Left lobe of liver (tissue), 2 donors: ENCODE data around the gene NSL1. TPM values are rescaled to one million over a fixed set of nuclear protein-coding genes. Genes with fewer than 3 reads are reported as not detected.
"Not testable (repeated sequence)": the region's sequence is repeated elsewhere in the genome, so short reads cannot be mapped to it uniquely, and the experiment has no call there.

ENCODE experiments used
- ATAC-seq: fragments of 200-7000 bp; cut with Tn5 transposase; one replicate; pipeline ENCODE4 v1.9.1; 2020; ENCODE audit warnings: mild to moderate bottlenecking, moderate library complexity
- DNase-seq: peaks from one replicate; pipeline ENCODE4 v3.0.0-alpha.2; 2020; ENCODE audit warnings: low spot score
- total RNA-seq: library from RNA; stranded (reverse); gene quantifications from one replicate; pipeline ENCODE4 v1.2.1, GENCODE V29; 2021
- donor health status: DM: no; HTN: no; CAD: no; lungs with moderate emphysema.
- donor health status: DM: no; HTN: yes; CAD: no.

The NSL1 gene
- total RNA-seq, 1 donor from 2014 or later, result 17.8 TPM

DNA sequence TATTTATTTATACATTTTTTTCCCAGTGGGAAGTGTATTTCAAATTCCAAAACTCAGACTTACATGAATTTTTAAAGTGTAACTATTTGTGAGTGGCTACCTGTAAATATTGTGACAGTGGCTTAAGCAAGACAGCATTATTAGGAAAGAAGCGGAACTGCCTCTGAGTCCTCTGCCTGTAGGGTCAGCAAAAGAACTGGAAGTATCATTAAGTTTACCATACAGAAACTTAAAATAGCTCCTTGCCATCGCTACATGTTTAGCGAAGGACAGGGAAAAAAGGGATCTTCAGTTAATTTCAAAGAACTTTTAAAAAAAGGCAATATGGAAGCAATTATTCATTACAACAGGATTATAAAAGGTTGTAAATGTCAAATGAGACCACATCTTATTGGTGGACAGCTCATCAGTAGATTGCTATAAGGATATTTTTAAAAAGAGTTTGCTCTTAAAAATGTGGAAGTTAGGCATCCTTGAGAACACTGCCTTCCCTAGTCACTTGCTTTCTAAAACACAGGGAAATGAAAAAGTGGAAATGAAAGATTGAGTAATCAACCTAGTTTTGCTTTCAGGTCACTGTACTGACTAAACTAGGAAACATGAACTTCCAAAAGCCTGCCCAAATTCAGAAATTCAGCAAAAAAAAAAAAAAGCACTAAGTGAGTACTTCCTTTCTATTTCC, 39.2 kb downstream of the NSL1 start:
- ATAC-seq (peak; percentile 69), DNase-seq (no peak)

DNA sequence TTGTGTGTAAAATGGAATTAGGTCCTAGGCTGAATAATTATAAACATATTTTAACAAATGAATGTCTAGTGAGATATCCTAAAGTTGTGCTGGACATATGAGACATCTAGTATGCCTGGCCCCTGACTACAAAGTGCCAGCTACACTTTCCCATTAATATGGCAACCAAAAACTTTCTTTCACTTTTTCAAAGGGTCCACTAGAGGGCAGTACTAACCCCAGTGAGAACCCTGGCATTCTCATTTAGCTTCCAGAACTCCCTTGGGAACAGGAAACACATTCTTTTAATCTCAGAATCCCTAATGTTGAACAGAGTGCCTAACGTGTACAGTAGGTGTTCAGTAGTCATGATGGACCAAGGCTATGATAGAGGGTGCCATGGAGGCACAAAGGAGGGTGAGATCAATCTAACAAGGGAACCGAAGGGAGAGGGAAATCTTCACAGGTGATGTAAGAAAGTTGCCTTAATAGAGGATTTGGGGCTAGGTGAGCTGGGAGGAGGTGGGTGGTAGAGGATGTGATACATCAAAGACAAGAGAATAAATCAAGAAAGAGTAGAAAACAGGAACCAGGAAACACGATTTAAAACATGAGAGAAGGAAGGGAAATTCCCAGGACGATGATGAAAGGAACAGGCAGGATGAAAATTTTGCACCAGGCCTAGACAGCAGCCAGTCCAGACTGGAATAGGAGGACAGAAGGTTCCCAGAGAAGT, 41.6 kb downstream of the NSL1 start:
- ATAC-seq (peak; percentile 88), DNase-seq (no peak)

DNA sequence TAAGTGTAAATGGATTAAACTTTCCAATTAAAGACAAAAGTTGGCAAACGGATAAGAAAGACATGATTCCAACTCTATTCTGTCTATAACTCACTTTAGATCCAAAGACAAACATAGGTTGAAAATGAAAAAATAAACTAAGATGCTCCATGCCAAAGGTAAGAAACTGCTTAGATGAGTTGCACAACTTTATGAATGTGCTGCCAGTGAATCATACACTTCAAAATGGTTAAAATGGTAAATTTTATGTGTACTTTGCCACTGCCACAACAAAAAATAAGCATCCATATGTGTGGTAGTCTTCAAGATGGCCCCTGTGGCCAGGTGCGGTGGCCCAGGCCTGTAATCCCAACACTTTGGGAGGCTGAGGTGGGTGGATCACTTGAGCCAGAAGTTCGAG, 45.0 kb downstream of the NSL1 start:
- DNase-seq (no peak), ATAC-seq (no peak)

DNA sequence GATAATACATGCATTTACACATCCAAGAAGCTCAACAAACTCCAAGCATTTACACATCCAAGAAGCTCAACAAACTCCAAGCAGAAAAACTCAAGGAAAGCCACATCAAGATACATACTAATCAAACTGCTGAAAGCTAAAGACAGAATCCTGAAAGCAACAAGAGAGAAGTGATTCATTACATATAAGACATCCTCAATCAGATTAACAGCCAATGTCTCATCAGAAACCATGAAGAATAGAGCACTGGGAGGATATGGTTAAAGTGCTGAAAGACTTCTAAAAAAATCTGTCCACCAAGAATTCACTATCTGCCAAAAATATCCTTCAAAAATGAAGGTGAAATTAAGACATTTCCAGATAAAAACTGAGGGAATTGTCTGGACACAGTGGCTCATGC, 46.3 kb downstream of the NSL1 start:
- DNase-seq (no peak), ATAC-seq (no peak)

DNA sequence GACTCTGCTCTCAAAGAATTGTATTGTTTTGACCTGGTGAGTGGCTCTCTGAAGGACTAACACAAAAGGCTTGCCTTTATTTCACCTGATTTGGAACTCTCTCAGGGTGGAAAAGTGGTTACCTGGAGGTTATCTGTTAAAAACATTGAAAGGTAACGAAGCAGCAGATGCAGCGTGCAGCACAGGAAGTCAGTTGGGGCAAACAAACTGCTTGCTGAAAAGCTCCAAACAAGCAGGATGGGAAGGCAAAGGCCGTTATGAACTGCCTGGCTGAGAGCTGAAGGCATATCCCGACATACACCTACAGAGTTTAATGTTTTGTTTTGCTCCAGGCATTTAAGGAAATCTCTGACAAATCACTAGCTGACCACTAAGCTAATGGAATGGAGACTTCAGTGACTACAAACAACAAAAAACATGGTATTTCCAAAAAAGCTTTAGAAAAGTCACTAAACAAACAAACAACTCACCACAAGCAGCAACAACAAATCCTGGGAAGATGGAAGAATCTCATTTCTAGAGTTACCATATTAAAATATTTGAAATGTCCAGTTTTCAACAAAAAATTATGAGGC, 47.6 kb downstream of the NSL1 start:
- no peak for DNase-seq
- no peak for ATAC-seq

DNA sequence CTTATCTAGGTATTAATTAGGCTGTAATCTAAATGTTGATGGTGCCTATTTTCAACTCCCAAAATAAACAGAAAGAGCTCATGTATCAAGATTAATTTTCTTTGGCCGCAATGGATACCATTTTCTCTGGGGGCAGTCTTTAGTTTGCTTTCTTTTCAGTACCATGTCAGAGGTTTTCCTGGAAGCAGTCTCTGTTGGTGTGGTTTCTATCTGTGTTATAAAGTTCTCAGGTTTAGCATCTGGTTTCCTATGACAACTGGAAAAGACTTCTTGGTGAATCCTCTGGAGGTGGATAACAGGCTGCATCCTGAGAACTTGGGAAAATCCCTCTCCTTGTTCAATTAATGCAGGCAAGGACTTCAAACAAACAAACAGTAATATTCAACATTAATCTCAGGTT, 53.2 kb downstream of the NSL1 start:
- ATAC-seq (no peak), DNase-seq (no peak)

DNA sequence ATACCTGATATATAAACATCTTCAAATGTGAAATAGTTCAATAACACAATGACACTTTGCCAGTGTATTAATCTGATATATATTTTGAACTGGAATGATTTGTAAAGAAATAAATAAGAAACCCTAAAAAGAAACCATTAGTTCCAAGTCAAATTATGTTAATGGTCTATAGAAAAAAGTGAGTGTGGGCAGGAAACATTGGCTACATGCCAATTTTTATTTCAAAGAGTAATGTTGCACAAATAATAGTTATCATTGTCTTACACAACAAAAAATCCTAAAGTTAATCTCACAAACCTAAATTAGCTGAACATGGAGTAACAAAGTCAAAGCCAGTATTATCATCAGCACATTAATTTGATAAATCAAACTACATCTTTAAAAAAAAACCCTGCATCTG, 54.0 kb downstream of the NSL1 start:
- ATAC-seq (no peak), DNase-seq (no peak)

DNA sequence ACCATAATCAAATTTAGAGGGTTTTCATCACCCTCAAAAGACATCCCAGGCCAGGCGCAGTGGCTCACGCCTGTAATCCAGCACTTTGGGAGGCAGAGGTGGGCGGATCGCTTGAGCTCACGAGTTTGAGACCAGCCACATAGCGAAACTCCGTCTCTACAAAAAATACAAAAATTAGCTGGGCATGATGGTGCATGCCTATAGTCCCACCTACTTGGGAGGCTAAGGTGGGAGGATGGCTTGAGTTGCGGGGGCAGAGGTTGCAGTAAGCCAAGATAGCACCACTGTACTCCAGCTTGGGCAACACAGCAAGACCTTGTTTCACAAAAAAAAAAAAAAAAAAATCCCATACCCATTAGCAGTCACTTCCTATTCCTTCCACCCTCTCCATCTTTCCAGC, 58.5 kb downstream of the NSL1 start:
- DNase-seq (no peak), ATAC-seq (no peak)

DNA sequence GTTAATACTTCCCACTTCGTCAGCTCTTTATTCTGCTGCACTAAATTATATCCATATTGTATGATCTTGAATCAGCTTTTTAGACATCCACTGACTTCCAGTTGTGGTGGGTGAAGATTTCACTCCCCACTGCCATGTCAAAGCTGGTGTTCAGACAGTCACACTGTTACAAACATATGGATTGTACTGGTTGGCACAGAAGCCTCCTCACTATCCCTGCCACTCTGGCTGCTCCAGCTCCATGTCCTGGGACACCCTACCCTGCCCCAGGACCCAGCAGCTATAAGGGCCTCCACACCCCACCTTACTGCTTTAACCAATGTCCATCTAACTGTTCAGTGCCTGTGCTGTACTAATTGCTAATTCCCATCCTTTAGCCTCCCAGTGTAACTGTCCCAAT, 59.9 kb downstream of the NSL1 start:
- ATAC-seq, result no peak
- DNase-seq, result no peak

DNA sequence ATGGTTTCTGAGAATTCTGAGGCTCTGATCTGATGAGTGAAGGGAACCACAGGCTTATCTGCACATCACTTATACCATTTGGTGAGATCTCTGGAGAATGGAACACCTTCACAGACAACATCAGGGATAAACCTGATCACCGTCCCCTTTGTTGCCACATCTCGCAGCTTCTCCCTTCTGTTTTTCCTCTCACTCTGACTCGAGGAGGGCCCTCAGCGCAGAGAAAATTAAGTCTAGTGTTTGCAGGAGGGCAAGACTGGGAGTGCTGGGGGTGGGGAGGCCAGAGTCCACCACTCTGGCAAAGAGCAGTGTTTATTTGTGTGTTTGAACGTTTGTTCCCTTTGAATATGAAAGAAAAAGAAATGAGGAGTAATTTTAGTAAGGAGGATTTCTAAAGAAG, 63.0 kb downstream of the NSL1 start:
- ATAC-seq (peak; percentile 96), DNase-seq (no peak)

DNA sequence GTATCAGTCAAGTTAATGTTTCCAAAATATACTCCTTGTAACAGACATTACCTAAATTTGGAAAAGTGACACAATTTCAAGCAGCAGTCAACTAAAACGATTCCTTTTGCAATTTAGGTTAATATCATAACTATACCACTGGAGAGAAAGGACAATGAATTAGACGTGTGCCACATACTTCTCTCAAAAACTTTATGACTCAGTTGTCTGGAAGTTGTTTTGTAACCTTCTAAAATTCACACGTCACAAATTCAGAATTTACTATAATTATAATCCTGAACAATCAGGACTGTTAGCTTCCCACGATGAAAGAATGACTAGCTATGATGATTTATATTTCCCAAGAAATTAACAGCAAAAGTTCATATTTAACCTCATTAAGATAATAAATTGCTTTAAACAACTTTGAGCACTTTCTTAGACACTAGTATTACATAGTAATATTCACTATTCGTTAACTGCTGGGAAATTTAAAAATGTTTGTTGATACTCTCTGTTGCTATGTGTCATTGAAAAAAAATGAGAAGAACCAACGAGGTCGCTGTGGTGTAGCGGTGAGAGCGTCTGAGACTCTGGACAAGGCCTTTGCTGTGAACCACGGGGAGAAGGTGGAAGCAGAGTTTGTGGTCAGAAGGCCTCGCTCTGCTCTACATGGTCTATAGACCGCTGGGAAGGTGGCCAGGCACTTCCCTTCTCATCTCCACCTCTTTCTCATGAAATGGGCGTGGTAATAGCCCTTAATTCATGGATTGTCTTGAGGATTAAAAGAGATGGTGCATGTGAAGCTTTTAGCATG, 64.0 kb downstream of the NSL1 start:
- no peak for ATAC-seq
- DNase-seq, result no peak

DNA sequence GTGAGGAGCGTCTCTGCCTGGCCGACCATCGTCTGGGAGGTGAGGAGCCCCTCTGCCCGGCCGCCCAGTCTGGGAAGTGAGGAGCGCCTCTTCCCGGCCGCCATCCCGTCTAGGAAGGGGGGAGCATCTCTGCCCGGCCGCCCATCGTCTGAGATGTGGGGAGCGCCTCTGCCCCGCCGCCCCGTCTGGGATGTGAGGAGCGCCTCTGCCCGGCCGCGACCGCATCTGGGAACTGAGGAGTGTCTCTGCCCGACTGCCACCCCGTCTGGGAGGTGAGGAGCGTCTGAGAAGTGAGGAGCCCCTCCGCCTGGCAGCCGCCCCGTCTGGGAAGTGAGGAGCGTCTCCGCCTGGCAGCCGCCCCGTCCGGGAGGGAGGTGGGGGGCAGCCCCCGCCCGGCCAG, 66.9 kb downstream of the NSL1 start:
- not testable (repeated sequence) for DNase-seq, ATAC-seq

DNA sequence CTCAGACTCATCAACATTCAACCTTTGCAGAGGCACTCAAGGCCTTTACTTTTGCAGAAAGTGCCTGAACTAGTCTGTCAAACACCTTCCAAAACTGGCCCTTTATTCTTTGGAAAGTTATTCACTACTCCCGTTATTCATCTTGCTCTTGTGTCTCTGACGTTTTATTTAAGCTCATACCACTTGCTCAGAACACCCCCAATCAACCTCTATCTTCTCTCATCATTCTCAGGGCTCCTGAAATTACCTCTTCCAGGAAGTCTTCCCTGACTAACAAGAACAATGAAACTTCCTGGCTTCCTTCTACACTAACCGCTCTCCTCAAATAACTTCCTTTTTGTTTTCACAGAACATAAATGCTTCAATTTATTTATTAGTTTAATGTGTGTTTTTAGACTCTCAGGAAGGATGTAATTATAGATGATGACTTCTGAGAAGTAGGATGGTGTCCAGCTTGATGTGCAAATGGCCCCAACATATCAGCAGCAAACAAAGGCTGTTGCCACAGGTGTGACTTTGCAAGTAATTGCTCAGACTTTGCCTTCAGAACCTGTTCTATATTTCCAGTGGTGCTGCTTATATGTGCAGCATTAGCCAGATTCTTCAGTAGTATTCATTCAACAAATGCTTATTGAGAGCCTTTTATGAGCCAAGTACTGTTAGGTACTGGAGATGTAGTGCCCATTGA, 69.2 kb downstream of the NSL1 start:
- ATAC-seq, result no peak
- no peak for DNase-seq

DNA sequence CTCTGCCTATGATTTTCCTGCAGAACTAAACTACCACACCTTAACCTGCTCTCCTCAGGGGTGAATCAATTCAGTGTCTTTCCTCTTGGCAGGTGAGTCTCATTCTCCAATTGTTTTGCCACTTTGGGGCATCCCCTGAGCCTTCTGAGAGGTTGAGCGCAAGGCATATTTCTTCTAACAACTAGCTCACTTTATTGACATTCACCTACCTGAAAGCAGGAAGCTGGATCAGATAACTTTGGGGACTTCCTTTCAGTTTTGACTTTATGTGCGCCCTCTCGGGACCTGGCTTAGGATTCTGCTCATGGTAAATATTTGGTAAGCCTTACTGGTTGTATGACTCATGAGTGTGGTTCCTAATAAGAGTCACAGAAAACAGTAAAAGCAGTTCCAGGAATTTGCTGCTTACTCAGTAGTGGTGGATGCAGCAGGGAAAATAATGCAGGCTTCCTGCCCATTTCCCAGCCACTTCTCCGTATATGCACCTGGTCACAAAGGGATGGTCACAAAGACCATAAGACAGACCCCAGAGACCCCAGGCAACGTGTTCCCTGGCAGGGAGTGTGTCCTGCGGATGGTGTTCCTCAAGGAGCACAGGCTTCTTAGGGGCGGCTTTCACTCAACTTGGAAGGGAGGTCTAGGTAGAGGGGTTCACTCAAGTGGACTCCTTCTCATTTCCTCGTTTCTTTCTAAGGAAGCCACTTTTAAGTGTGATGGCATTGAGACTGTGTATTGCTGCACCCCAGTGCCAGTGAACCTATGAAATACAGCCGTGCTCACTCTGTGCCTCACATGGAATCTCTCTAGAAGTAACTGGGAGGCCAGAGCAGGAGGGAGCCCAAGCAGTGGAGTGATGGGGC, 70.0 kb downstream of the NSL1 start:
- peak; percentile 51 for ATAC-seq

DNA sequence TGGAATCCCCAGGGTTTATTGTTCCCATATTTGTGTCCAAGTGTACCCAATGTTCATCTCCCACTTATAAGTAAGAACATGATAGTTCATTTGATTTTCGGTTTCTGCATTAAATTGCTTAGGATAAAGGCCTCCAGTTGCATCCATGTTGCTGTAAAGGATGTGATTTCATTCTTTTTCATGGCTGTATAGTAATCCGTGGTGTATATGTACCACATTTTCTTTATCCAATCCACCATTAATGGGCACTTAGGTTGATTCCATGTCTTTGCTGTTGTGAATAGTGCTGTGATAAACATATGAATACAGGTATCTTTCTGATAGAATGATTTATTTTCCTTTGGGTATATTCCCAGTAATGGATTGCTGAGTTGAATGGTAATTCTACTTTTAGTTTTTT, 71.9 kb downstream of the NSL1 start:
- DNase-seq, result no peak

More for the DNA sequence above, 70.0 kb downstream of the NSL1 start:
- no peak for DNase-seq

DNA sequence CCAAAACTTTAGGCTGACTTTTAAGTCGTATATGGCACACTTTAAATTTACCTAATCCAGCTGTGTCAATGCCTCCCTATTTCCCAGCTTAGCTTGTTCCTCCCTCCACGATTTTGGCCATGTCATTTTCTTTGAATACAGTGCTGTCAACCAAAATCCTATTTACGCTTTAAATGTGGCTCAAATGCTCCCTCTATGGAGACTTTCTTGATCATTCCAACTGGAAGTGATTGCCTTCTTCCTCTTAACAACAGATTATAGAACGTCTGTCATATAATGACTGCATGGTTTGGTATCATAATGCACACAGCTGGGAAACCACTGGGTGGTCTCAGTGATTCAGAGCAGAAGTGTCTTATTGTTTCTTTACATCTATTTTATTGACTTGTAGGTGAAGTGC, 73.1 kb downstream of the NSL1 start:
- ATAC-seq (peak; percentile 38), DNase-seq (no peak)

More for the DNA sequence above, 71.9 kb downstream of the NSL1 start:
- no peak for ATAC-seq

DNA sequence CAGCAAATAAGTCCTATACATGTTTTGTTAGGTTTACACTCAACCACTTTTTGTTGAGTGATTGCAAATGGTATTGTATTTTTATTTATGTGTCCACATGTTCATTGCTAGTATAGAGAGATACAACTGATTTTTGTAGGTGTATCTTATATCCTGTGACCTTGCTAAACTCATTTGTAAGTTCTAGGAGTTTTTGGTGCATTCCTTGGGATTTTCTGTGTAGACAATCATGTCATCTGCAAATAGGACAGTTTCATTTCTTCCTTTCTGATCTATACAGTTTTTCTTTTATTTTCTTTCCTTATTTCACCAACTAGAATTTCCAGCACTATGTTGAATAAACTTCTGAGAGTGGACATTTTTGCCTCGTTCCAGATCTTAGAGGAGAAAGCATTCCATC, 75.4 kb downstream of the NSL1 start:
- DNase-seq (no peak), ATAC-seq (no peak)

DNA sequence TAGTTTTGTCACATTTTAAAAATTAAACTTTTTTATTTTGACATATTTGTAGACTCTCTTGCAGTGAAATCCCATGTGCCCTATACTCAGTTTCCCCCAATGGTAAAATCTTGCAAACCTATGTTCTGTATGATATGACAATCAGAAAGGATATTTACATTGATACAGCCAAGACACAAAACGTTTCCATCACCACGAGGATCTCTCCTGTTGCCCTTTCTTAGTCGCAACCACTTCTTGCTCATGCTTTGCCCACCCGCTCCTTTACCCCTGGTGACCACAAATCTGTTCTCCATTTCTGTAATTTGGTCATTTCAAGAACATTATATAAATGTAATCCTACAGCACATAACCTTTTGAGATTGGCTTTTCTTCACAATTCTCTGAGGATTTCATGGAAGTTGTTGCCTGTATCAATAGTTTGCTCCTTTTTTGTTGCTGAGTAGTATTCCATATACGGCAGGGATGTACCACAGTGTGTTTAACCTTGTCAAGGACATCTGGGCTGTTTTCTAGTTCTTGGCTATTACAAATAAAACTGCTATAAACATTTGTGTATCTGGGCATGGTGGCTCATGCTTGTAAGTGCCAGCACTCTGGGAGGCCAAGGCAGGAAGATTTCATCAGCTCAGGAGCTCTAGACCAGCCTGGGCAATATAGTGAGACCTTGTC, 78.0 kb downstream of the NSL1 start:
- no peak for ATAC-seq
- DNase-seq, result no peak
